Neuronal stem cell (in vitro differentiated cells): ENCODE measurements around the gene KCNAB1.
"Not testable (repeated sequence)": the region's sequence is repeated elsewhere in the genome, so short reads cannot be mapped to it uniquely, and the experiment has no call there.

Experiments used
- DNase-seq: peaks from one replicate; pipeline ENCODE4 v3.0.0-alpha.2; 2013; ENCODE audit warnings: low spot score
- H2AFZ ChIP-seq: one replicate; pipeline ENCODE4 v1.6.1; 2013; ENCODE audit warnings: mild to moderate bottlenecking, low read length, inconsistent platforms
- H2AK5ac ChIP-seq: 2 replicates; pipeline ENCODE4 v1.6.1; 2013; ENCODE audit warnings: low read depth, mild to moderate bottlenecking, inconsistent platforms, low read length, moderate library complexity, mixed read lengths
- H2BK120ac ChIP-seq: 2 replicates; pipeline ENCODE4 v1.6.1; 2013; ENCODE audit warnings: low read depth, mild to moderate bottlenecking, inconsistent platforms, low read length, moderate library complexity, mixed read lengths
- H2BK12ac ChIP-seq: one replicate; pipeline ENCODE4 v1.6.1; 2013; ENCODE audit warnings: low read length, inconsistent platforms
- H2BK15ac ChIP-seq: 2 replicates; pipeline ENCODE4 v1.6.1; 2013; ENCODE audit warnings: mild to moderate bottlenecking, low read length, inconsistent platforms, mixed read lengths
- H2BK5ac ChIP-seq: one replicate; pipeline ENCODE4 v1.6.1; 2013; ENCODE audit warnings: inconsistent platforms, mild to moderate bottlenecking, low read length, moderate library complexity
- H3K14ac ChIP-seq: one replicate; pipeline ENCODE4 v1.6.1; 2013; ENCODE audit warnings: low read length, inconsistent platforms
- H3K18ac ChIP-seq: 2 replicates; pipeline ENCODE4 v1.6.1; 2013; ENCODE audit warnings: low read length, inconsistent platforms
- H3K23ac ChIP-seq: 2 replicates; pipeline ENCODE4 v1.6.1; 2013; ENCODE audit warnings: low read depth, mild to moderate bottlenecking, mixed read lengths, low read length, inconsistent platforms; ENCODE audit not compliant: poor library complexity
- H3K27ac ChIP-seq: replicated peaks from 3 replicates; pipeline ENCODE4 v1.5.1; 2013; ENCODE audit warnings: low read length, inconsistent platforms
- H3K27me3 ChIP-seq, 3 experiments: 2 replicates each; pipeline ENCODE4 v1.6.1; 2013; ENCODE audit warnings: low read length in 3 of 3, mild to moderate bottlenecking in 2 of 3, inconsistent platforms in 1 of 3, low read depth in 1 of 3, mixed read lengths in 1 of 3, moderate library complexity in 1 of 3; ENCODE audit not compliant: control insufficient read depth in 3 of 3, insufficient read depth in 3 of 3
- H3K36me3 ChIP-seq, 2 donors: replicated peaks in 1 of 2; 2 replicates each; pipeline ENCODE4 v1.6.1; 2013; ENCODE audit warnings: low read length in 2 of 2; ENCODE audit not compliant: control insufficient read depth in 2 of 2, insufficient read depth in 2 of 2
- H3K4ac ChIP-seq: 2 replicates; pipeline ENCODE4 v1.6.1; 2013; ENCODE audit warnings: inconsistent platforms, mild to moderate bottlenecking, low read length, moderate library complexity
- H3K4me1 ChIP-seq, 2 donors: 1 replicate in 1 of 2; 2 replicates in 1 of 2; pipeline ENCODE4 v1.6.1; 2013; ENCODE audit warnings: low read length in 2 of 2, low read depth in 1 of 2; ENCODE audit not compliant: control insufficient read depth in 2 of 2, insufficient read depth in 1 of 2
- H3K4me2 ChIP-seq: one replicate; pipeline ENCODE4 v1.6.1; 2013; ENCODE audit warnings: mild to moderate bottlenecking, low read length, inconsistent platforms; ENCODE audit not compliant: insufficient read depth, poor library complexity, severe bottlenecking
- H3K4me3 ChIP-seq, 2 donors: 2 replicates each; pipeline ENCODE4 v1.5.1; 2013; ENCODE audit warnings: low read length in 2 of 2, mild to moderate bottlenecking in 2 of 2, inconsistent platforms in 1 of 2, moderate library complexity in 1 of 2
- H3K79me1 ChIP-seq: one replicate; pipeline ENCODE4 v1.6.1; 2013; ENCODE audit warnings: low read depth, mild to moderate bottlenecking, inconsistent platforms, low read length, moderate library complexity
- H3K9ac ChIP-seq: one replicate; pipeline ENCODE4 v1.6.1; 2013; ENCODE audit warnings: mild to moderate bottlenecking, low read depth, low read length, inconsistent platforms; ENCODE audit not compliant: poor library complexity
- H3K9me3 ChIP-seq, 2 donors: replicated peaks in 1 of 2; 2 replicates each; pipeline versions ENCODE3 to v1.6.1; 2013; ENCODE audit warnings: low read length in 2 of 2, mild to moderate bottlenecking in 2 of 2, inconsistent platforms in 1 of 2, low read depth in 1 of 2, mixed read lengths in 1 of 2, moderate library complexity in 1 of 2; ENCODE audit not compliant: control insufficient read depth in 2 of 2, insufficient read depth in 1 of 2
- H4K8ac ChIP-seq: one replicate; pipeline ENCODE4 v1.6.1; 2013; ENCODE audit warnings: low read depth, mild to moderate bottlenecking, inconsistent platforms, low read length, moderate library complexity
- H4K91ac ChIP-seq: one replicate; pipeline ENCODE4 v1.6.1; 2013; ENCODE audit warnings: low read length, low read depth, mild to moderate bottlenecking, inconsistent platforms; ENCODE audit not compliant: poor library complexity
- WGBS, 2 donors: extraction: QIAGEN DNeasy Blood & Tissue Kit; methylation state at CpG; one replicate each; pipeline ENCODE4 v1.1.7; 2013; ENCODE audit warnings: missing lambda C conversion rate in 2 of 2, mixed read lengths in 1 of 2; ENCODE audit not compliant: insufficient read length in 2 of 2, insufficient replicate concordance in 1 of 2; ENCODE audit errors: extremely low coverage in 2 of 2; 5-methylcytosine and 5-hydroxymethylcytosine counted together

KCNAB1 gene

GRCh38 chr3:156099348-156099747, 21.0 kb upstream of the KCNAB1 start:
- not testable (repeated sequence) for H3K9me3 ChIP-seq, H2BK15ac ChIP-seq, H2AK5ac ChIP-seq, H2BK120ac ChIP-seq, H3K27ac ChIP-seq, H4K91ac ChIP-seq, H4K8ac ChIP-seq, H3K14ac ChIP-seq, DNase-seq, H3K4me2 ChIP-seq, H2BK5ac ChIP-seq, H3K9ac ChIP-seq, H3K36me3 ChIP-seq, H3K79me1 ChIP-seq, H3K4me1 ChIP-seq, H3K27me3 ChIP-seq, H3K18ac ChIP-seq, H2AFZ ChIP-seq, H2BK12ac ChIP-seq, H3K4ac ChIP-seq, H3K4me3 ChIP-seq, H3K23ac ChIP-seq
- no CpG with 5 or more reads among the region's 27 CpGs for WGBS, 2 donors

GRCh38 chr3:156099984-156100383, 20.4 kb upstream of the KCNAB1 start:
- H3K9me3 ChIP-seq, H3K18ac ChIP-seq, H4K8ac ChIP-seq, H2BK120ac ChIP-seq, H2BK12ac ChIP-seq, H3K23ac ChIP-seq, H3K79me1 ChIP-seq, H3K9ac ChIP-seq, H2BK5ac ChIP-seq, DNase-seq, H3K4me2 ChIP-seq, H3K14ac ChIP-seq, H2AFZ ChIP-seq, H3K4me1 ChIP-seq, H2AK5ac ChIP-seq, H3K4me3 ChIP-seq, H3K36me3 ChIP-seq, H2BK15ac ChIP-seq, H4K91ac ChIP-seq, H3K27me3 ChIP-seq, H3K4ac ChIP-seq, H3K27ac ChIP-seq: not testable (repeated sequence)
- no CpG with 5 or more reads among the region's 9 CpGs for WGBS, 2 donors

- Histone ChIP-seq H2BK15ac (no peak overlapping the region), H3K9me3 (no peaks in the 10 kb centered on the region), H3K9ac (no peak overlapping the region), H3K36me3 (no peaks in the 10 kb centered on the region), H3K79me1 (no peaks in the 10 kb centered on the region), H3K4ac (no peak overlapping the region), H2BK5ac (no peak overlapping the region), H3K23ac (no peak overlapping the region), H2BK120ac (no peak overlapping the region), H3K27ac (no peak overlapping the region), H3K4me3 (no peak overlapping the region), H3K18ac (no peak overlapping the region), H3K4me1 (no peaks in the 10 kb centered on the region), H3K4me2 (no peak overlapping the region), H4K91ac (no peak overlapping the region), H2AFZ (no peak overlapping the region), H3K27me3 (no peaks in the 10 kb centered on the region), H3K14ac (no peak overlapping the region), H2AK5ac (no peak overlapping the region), H2BK12ac (no peak overlapping the region), H4K8ac (no peak overlapping the region)
- DNase-seq, result no peak
- no CpG with 5 or more reads among the region's 4 CpGs for WGBS, 2 donors
These were observed 18.0 kb upstream of the KCNAB1 start for GRCh38 chr3:156102267-156102931.

- Histone ChIP-seq H3K27ac (no peak overlapping the region), H3K14ac (no peak overlapping the region), H4K8ac (no peak overlapping the region), H3K27me3 (no peaks in the 10 kb centered on the region), H3K23ac (no peak overlapping the region), H3K4ac (no peak overlapping the region), H2AFZ (no peak overlapping the region), H3K9ac (no peak overlapping the region), H3K79me1 (no peaks in the 10 kb centered on the region), H3K36me3 (no peaks in the 10 kb centered on the region), H2BK120ac (no peak overlapping the region), H3K4me2 (no peak overlapping the region), H3K9me3 (no peaks in the 10 kb centered on the region), H4K91ac (no peak overlapping the region), H3K18ac (no peak overlapping the region), H2AK5ac (no peak overlapping the region), H2BK15ac (no peak overlapping the region), H2BK5ac (no peak overlapping the region), H3K4me3 (no peak overlapping the region), H2BK12ac (no peak overlapping the region), H3K4me1 (no peaks in the 10 kb centered on the region)
- no peak for DNase-seq
- WGBS, 2 donors, result no CpG with 5 or more reads among the region's 7 CpGs
These were observed 13.5 kb upstream of the KCNAB1 start for GRCh38 chr3:156106721-156107373.
